GM12878 (cell line): Measurements from ENCODE around the gene TMED7.

ENCODE experiments used
- CTCF ChIP-seq, 3 experiments: IDR thresholded peaks in 2 of 3; conservative IDR thresholded peaks in 1 of 3; 2 replicates each; pipeline ENCODE4 v1.5.1; 2011; ENCODE audit warnings: low read depth in 3 of 3, low read length in 3 of 3, mild to moderate bottlenecking in 3 of 3, control low read depth in 2 of 3, moderate library complexity in 2 of 3, inconsistent platforms in 1 of 3, mixed read lengths in 1 of 3; ENCODE audit not compliant: control insufficient read depth in 2 of 3, insufficient read depth in 1 of 3; ENCODE audit errors: extremely low read depth in 1 of 3
- POLR2AphosphoS2 ChIP-seq: IDR thresholded peaks from 2 replicates; pipeline ENCODE4 v1.6.1; 2011; ENCODE audit warnings: low read depth, mild to moderate bottlenecking, low read length, improper control_type of control experiment, moderate library complexity
- TCF3 ChIP-seq: IDR thresholded peaks from 2 replicates; pipeline ENCODE4 v1.6.1; 2012; ENCODE audit warnings: low read depth, mild to moderate bottlenecking, low read length, borderline replicate concordance; ENCODE audit not compliant: insufficient read depth

- TF ChIP-seq CTCF (IDR thresholded peaks at IDR 0.05 in 2 of 3, conservative IDR thresholded peaks at IDR 0.05 in 1 of 3; ENCODE audit: control insufficient read depth in 2 of 3, extremely low read depth in 1 of 3, insufficient read depth in 1 of 3, low read depth in 3 of 3, low read length in 3 of 3) (no peak), POLR2AphosphoS2 (no peak), TCF3 (no peak)
Measured at GRCh38 chr5:115657125-115657880, 31.5 kb upstream of the TMED7 start.
